Amygdala (tissue), 56 donors: Measurements from ENCODE around the gene SPECC1L.

Experiments used
- DNase-seq, 56 donors: peaks; one replicate each; lab custom pipeline; 2025; lab: John Stamatoyannopoulos, UW

SPECC1L gene

DNA sequence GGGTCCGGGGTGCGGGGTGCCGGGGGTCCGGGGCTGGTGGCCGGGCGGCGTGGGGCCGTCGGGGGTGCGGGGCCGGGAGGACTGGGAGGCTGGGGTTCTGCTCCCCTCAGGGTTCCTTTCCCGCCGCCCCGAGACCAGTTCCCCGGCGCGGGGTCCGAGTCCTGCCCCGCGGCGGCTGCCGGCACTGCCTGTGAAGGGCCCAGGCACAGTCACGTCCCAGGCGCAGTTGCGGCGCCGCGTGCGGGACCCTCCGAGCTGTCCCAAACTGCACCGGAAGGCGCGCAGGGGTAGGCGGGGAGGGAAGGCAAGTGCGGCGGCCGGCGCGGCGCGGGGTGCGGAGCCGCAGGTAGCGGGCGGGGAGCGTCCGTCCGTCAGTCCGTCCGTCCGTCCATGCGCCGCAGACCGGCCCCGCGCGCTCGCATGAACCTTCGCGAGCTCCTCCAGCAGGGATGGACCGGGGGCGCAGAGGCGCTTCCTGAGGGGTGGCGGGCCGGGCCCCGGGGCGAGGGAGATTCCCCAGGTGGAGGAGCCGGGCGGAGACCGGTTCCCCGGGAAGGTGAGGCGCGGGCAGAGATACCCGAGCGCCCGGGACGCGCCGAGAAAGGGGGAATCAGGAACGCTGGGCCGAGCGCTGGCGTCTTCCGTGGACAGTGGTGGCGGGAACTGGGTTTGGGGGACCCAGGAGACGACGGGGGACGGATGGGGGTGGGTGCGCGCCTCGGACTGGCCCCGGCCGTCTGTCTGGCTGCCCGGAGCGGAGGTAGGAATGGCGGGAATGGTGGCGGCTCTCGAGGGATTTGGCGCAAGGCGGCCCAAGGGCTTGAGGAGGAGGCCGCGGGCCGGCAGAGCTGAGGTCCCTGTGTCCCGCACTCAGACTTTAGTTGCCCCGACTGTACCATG is 153.6 kb downstream of the SPECC1L start:
- DNase-seq: no peak

DNA sequence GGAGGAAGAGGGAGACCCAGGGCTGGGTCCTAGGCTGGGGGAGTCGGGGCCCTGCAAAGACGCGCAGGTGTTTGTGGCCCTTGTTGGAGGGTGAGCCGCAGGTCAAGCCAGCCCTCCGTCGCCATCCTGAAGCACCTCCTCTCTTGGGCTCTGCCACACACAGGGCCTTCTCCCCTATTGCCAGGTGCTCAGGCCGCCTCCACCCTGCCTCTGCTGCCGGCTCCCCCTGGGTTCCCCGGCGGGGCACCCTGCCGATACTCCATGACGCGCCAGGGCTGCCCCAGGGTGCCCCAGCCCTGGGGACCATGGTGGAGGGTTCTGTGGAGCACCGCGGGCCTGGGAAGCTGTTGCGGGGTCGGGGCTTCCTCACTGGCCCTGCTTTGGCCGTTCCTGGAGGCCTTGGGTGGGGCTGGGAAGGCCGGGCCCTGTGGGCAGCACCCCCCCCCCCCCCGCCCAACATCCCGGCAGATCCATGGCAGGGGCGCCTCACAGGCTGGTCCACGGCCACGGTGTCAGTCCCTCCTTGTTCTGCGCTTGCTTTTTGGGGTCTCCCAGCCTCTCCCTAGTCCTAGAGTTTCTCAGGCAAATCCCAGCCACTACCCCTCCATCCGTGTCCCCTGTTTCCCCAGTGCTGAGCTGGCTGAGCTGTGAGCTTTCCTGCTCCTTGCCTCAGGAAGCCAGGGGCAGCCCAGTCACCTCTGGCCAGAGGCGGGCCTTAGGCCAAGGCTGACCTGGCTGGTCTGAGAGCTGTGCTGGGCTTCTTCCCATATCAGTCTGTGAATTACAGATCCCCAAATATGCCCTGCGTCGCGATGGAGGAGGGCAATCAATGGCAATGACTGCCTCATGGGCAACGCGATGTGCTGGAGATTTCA is 154.5 kb downstream of the SPECC1L start:
- DNase-seq: no peak

DNA sequence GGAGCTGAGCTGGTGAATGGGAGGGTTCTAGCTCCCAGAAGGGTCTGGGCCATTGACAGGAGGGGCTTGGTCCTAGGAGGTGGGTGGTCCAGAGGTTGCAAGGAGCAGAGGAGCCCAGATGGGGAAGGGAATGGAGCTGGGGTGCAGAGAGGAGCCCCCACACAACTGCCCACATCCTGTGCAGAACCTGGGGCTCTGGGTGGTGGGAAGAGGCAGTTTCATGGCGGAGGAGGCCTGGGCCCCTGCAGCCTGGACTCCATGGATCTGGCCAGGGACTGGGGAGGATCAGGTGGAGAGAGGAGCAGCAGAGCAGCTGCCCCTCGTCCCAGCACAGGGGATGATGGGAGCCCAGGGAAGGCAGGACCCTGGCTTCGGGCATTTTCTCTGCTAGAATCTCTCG is 155.8 kb downstream of the SPECC1L start:
- DNase-seq: no peak

DNA sequence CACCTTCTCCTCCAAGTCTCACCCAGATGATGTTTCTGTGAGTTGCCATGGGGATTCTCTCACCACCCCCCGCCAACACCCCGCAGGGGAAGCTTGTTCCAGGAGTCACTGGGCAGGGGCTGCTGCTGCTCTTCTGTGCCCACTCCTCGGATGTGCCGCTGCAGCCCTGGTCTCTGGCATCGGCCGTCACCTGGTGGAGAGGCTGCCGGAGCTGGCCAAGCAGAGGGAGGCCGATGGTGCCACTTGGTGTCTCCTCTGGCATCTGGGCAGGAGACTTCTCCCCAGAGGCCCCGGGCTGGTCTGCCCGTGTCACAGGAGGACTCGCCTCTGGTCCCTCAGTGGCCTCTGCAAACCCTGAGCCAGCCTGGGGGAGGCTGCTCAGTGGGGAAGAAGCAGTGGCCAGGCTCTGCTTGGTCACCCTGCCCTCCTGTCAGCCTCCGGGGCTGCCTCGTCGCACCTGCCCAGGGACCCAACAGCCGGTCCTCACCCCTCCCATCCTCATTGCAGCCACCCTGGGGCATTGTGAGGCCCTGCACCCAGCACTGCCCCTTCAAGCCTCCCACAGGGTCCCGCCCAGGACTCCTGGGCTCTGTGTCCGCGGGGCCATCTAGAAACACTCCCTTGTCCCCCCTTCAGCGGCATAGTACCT is 156.3 kb downstream of the SPECC1L start:
- no peak for DNase-seq

DNA sequence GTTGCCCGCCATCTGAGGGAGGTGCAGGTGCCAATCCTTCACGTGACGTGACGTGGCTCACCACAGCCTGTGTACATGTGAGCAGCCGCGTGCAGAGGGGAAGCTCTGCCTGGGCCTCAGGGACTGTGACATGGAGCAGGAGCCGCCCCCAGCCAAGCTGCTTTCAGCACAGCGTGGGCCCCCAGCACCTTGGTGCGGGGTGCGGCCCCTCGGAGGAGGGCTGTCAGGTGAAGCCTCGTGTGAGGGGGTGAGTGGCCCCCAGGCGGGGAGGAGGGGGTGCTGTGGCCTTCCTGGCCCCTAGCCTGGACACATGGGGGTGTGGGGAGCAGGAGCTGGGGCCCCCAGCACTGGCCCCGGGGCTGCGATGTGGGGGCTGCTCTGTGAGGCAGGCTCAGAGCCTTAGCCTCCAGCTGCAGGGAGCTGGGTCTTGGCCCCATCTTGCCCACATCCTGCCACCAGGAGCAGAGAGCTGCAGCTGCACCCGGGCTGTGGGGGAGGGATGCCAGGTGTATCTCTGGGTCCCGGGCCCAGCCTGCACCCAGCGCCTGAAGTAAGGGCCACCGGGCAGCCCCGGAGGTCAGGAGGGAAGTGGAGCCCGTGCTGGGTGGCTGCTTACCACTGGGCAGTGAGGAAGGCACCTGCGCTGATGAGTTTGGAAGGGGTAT is 157.0 kb downstream of the SPECC1L start, which contains the start of gene ADORA2A:
Gene ADORA2A (plus strand): TSS at position 100 of the 665 bp plus-strand sequence. CDS start 5,806 bp downstream, outside the sequence.
- DNase-seq: no peak

DNA sequence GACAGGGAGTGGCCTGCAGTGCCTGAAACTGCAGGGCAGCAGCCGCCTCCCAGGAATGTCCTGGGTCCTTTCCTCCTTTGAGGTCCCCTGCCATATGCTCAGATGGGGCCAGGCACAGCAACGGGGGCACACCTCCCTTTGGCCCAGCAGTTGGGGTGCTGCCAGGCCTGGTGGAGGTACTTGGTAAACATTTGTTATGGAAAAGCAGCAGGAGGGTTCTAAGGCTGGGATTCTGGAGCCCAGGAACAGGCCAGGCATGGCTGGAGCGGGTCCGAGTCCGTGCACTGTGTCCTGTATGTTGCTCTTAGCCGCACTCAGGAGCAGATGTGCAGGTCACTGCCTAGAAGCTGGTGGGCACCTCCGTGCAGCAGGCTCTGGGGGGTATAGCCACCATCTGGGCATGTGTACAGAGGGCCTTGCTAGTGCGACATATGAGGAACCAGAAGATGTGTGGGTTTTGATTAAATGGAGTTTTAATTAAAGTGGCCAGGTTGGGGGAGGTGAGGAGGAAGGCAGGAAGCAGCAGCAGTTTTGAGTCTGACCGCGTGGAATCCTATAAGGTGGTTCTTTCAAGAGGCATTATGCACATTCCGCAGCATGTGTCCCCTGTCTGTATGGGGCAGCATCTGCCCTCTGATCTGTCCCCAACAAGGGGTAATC is 158.2 kb downstream of the SPECC1L start:
- DNase-seq: no peak

DNA sequence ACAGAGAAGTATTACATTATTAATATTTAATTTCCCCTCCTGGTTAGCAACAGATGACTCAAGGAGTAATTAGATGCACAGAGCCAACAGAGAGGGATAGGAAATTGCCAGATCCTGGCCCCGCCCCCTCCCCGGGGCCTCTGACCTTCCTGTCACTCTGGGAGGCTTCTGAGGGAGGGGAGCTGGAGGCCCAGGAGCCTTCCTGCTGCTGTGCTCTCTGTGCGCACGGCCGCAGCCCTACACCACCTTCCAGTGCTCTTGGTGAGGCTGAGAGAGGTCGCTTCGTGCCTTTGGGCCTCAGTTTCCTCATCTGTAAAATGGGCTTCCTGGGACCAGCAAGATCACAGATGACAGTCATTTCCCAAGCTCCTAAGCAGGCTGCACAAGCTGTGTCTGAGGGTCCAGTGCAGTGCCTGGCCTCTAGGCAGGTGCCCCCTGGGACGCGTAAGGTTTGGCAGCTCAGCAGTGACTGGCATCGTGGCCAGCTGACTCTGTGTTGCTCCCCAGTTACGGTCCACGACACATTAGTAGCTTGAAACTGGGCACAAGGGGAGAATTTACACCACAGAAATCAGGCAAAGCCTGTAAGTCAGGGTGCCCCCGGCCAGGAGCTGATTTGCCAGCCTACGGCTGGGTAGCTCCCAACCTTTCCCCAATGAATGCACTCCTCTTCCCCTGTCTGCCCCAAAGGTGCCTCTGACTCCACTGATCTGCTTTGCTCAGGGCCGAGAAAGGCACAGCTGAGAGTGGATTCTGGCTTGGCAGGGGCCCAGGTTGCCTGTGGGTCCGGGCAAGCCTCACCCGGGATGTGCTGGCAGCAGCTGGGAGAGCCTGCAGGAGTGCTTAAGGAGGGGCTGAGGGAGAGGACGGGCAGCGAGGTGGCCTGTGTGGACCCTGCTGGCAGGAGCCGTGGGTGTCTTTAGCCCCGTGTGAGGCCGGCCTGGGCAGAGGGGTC is 159.1 kb downstream of the SPECC1L start:
- peak in 5 of 56 donors; percentile 11 to 27 (median 20) for DNase-seq

DNA sequence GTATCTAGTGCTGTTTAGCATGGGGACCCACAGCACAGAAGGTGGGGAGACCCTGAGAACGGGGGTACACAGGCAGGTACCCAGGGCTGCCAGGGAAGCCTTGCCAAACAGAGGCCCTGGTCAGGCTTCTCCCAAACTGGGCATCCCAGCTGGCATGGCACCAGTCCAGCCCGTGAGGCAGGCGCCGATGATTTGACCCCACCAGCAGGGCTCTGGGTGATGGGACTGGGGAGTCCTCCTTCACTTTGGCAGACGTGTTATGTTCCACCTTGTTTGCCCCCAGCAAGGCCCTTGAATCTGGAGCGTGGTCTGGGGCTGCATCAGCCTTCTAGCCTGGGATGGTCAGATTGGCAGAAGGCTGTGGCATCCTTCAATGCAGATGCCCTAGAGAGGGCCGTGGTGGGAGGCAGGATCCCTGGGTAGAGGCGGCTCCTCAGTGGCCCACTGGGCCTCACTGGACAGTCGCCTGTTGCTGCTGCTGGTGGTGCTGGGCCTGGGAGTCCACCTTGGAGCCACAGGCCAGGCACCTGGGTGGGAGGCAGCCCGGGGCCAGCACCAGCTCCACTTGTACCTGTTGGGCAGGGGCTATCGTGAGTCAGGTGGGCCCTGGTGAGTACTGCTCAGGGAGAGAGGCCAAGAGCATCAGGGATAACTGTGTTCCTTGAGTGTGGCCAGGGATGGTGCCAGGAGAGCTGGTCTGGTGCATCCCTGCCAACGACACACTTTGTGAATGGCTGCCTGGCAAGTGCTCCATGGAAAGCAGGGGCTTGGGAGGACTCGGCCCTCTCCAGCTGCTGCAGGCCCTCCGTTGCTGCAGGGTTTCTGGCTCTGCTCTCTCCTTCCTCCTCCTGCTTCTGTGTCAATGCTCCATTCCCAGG is 160.0 kb downstream of the SPECC1L start:
- peak in 3 of 56 donors; percentile 9 to 31 (median 18) for DNase-seq

DNA sequence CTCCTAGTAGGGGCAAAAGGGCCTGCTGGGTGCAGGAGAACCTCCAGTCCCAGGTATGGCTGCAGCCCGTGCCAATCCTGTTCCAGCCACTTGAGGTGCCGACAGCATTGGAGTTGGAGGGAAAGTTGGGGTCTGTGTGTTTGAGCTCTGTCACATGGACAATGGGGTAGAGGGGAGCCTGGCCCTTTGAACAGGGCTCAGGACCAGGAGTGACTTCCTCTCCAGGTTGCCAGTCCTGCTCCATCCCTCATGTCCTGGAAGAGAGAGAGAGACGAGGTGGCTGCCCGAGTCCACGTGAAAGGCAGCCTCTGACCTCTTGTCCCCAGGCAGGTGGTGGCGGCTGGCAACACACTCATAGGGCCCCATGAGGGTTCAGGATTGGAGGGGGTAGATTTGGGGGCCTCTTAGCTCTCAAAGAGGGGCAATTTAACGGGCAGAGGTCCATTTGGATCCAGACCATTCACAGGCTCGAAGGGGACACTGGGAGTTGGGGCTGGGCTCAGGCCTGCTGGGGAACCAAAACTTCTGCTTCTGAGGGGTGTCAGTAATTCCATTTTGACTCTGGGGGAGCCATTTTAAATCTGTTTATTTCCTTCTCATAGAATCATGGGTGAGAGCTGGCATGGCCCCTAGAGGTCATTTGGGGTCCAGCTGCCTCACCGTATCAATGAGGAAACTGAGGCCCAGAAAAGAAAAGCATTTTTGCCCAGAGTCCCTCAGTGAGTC is 160.8 kb downstream of the SPECC1L start:
- DNase-seq: no peak

DNA sequence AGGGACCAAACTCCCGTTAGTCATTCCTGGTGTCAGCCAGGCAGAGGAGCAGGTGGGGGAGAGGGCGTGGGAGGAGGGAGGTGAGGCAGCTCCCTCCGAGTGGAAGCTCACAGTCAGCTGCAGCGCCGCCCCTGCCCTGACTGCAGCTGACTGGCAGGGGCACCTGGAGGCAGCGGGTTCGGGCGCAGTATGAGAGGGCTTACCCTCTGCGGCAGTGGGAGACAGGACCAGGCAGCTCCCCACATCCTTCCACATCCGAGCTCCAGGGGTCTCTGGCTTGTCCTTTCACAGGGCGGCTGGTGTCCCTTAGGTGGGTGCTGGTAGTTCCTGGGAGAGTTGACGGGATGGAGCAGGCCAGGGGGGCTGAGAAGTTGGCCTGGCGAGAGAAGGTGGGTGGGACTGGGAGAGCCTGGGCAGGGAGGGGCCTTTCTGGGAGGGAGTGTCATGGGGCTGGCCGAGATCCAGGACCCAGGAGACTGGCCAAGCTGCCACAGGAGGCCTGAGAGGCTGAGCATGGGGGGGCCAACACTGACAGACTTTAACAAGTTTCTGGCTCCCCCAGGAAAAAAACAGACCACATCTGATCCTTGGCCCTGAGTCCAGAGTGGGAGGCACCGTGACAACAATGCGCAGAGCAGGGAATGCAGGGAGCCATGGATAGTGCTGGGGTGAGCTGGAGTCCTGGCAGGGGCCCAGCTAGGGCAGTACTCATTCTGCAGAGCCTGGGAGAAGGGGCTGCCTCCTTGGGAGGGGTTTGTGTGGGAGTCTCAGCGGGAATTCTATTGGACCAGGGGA is 161.6 kb downstream of the SPECC1L start:
- peak in 24 of 56 donors; percentile 7 to 64 (median 28) for DNase-seq

DNA sequence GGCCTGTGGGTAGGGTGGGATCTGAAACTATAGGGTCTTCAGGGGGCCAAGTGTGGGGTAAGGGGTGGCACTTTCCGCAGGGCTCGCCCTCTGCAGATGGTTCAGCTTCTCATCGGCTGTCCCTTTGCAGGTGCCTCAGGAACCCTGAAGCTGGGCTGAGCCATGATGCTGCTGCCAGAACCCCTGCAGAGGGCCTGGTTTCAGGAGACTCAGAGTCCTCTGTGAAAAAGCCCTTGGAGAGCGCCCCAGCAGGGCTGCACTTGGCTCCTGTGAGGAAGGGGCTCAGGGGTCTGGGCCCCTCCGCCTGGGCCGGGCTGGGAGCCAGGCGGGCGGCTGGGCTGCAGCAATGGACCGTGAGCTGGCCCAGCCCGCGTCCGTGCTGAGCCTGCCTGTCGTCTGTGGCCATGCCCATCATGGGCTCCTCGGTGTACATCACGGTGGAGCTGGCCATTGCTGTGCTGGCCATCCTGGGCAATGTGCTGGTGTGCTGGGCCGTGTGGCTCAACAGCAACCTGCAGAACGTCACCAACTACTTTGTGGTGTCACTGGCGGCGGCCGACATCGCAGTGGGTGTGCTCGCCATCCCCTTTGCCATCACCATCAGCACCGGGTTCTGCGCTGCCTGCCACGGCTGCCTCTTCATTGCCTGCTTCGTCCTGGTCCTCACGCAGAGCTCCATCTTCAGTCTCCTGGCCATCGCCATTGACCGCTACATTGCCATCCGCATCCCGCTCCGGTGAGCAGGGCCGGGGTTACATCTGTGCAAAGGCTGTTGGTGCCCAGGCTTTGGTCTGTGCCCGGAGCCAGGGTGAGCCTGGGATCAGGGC is 162.6 kb downstream of the SPECC1L start:
- DNase-seq: no peak

DNA sequence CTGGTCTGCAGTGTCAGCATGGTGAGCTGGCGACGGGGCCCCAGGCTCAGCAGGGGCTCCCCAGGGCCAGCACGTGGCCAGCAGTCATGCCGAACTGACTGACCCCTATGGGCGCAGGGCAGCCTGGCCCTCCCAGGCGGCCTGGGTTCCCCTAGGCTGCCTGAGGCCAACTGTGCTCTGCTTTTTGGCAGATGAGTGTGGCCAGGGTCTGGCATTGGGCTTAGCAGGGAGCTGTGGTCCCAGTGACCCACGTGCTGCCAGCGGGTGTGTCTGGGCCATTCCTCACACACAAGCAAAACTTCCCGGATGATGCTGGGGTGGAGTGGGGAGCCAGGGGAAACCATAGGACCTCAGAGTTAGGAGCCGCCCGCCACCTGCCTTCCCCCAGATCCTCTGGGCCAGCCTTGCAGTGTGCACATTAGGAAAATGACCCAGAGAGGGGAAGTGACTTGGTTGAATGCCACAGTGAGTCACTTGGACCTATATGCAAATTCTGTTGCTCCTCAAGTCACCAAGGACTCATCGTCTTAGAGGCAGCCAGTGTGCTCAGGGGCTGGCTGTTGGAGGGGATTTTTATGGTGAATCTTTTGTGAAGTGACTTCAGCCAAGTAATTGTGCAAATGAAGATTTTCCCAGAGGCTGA is 163.3 kb downstream of the SPECC1L start:
- DNase-seq: no peak

DNA sequence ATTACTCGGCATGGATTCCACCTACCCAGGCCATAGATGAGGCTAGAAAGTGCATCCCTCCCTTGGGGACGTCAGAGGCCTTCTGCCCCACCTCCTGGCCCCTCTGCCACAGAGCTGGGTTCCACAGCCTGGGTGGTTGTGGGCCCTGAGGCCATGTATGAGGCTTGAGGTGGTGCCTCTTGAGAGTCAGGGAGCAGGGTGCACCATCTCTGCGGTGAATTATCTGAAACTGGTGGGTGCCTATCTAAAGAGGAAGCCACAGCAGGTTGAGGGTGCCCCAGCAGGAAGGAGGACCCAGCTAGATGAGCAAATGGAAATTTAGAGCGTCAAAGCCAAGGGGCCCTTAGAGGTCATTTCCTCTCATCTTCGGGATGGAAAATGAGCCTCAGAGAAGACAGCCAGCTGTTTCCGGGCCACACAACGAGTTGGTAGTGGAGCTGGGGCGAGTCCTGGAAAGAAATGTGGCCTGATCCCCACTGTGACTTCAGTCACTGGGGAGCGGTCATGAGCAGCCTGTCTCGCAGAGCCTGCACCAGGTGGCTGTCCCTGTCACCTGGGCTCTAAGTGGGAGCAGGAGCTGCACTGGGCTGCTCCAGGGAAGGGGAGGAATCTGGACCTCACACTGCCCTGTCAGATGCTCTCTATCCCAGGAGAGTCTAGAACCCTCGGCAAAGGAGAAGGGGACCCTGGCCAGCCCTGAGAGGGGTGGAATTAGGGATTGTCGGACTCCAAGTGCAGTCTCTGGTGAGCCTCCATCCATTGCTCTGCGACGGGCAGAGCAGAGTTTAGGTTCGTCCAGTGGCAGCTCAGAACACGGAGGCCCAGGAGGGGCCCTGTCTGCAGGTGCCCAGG is 164.1 kb downstream of the SPECC1L start:
- no peak for DNase-seq

DNA sequence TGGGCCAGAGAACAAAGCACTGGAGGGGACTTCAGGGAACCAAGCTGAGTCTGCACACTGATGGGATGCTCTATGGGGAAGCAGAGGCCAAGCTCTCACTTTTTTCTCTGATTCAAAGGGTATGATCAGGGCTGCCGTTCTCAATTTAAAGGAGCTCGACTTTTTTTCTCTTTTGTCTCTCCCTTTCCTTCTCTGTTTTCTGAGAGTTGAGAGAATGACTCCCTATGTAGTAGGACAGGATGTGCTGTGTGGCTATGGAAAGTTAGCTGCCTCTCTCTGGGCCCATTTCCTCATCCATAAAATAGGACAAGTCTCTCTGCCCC is 164.7 kb downstream of the SPECC1L start:
- no peak for DNase-seq
